ENCODE results near the gene ANKRD63.

Gene ANKRD63

DNA sequence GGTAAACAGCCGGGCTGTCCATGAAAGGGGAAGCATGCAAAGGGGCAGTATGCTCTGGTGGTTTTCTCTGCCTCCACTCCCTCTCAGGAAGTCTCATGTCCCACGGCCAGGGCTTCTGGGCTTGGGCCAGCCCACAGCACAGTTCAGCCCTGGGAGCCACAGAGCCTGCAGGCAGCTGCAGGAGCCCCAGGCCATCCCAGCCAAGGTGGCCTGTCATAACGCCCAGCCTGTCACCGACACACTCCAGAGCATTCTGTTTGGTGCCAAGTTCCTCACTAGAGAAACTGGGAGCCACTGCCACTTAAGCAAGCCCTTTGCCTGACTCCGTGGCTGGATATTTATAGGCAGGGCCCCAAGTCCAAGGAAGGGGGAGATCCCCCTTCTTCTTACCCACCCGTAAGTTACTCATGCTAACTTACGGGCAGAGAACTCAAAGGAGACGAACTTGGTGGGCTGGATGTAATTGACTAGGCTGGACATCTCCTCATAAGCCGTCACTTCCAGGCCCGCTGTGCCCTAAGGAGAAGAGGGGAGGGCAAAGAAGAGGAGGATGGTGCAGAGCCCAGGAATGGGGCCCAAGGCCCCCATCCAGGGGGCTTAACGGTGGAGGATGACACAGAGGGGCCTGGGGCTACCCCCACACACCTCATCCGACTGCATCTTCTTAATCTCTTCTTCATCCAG, 13.2 kb upstream of the ANKRD63 start:
- no peak for DNase-seq (ENCODE audit: low read depth in 3 of 3)

DNA sequence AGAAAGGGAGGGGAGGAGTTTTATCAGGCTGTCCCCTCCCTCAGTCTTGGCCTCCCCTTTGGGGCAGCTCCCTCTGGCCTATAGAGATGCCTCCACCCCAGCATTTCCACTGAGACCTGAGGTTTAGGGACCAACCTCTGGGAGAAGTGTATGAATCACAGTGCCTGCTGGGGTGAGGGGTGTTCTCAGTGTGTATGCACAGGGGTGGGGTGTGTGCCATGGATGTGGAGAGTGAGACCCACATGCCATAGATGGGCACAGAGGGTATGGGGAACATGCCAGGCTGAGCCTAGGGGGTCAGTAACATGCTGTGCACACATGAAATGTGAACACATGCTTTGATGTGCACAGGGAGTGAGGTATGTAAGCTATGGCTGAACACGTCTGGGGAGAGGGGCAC, 12.4 kb upstream of the ANKRD63 start:
- DNase-seq (ENCODE audit: low read depth in 3 of 3) = no peak

DNA sequence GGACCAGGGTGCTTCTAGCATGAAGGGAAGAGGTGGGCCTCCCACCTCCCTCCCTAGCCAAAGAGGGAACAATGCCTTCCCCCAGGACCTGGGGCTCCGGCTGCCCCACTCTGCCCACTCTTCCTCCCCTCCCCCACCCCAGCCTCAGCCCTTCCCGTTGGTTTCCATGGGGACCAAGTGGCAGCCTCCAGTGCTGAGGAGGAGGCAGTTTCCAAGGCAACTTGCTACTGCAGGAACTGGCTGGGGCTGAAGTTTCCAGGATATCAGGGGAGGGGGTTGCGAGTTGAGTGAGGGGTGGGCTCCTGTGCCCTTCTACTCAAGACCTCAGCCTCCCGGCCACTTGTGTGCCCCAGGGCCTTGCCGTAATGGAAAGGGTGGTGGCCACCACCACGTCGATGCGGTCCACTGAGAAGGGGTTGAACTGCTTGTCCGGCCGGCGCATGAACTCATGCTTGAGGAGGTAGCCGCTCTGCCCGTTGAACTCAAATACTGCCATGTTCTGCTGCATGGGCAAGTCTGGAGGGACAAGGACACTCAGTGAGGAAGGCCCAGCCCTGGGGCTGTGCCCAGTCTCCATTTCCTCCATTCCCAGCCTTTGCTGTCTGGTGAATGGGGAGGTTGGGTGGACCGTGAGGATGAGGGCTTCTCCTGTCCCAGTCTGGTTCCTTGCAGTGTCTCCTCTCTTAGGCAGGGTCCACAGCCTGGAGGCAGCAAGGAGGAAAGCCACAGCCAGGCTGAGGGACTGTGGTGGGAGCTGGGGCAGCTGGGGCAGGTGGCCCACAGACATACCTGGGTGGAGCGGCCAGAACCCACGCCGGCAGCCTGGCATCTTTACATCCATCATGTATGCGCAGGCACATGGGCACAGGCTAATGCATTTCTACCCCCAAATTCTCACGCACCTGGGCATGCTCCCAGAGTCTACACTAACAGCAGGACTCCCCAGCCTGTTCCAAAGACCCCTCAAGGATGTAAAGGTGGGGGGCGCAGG, 11.3 kb upstream of the ANKRD63 start:
- no peak for DNase-seq (ENCODE audit: low read depth in 3 of 3)

DNA sequence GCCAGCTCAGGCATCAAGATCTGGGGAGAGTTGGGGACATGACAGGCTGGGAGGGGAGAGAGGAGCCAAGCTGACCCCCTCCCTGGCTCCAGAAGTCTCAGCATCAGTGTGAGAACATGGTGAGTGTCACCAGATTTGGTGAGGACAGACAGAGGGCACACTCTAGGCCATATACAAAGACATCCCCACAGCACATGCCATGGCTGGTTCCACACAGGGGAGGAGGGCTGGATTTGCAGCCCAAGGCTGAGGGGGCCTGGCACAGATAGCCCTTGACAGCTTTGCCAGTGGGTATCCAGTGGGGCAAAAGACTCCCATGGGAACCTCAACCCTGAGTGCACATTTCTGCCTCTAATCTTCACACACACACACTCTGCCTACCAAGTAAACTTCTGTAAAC, 10.1 kb upstream of the ANKRD63 start:
- DNase-seq (ENCODE audit: low read depth in 3 of 3) = no peak

DNA sequence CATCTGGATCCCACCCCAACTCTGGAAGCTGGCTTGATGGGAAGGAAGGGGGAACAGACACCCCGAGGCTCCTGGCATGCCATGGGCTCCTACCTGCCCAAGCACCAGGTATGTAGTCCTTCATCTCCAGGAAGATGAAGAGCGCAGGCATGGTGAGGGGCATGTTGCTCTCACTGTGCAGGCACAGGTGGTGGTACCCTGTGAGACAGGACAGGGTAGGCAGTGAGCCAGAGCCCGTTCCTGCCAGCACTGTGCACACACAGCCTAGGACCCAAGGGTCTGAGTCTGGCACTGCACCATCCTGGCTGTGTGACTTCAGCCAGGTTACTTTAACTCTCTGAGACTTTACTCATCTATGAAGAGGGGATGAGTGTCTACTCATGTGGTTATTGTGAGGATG, 9.4 kb upstream of the ANKRD63 start:
- no peak for DNase-seq (ENCODE audit: low read depth in 3 of 3)

DNA sequence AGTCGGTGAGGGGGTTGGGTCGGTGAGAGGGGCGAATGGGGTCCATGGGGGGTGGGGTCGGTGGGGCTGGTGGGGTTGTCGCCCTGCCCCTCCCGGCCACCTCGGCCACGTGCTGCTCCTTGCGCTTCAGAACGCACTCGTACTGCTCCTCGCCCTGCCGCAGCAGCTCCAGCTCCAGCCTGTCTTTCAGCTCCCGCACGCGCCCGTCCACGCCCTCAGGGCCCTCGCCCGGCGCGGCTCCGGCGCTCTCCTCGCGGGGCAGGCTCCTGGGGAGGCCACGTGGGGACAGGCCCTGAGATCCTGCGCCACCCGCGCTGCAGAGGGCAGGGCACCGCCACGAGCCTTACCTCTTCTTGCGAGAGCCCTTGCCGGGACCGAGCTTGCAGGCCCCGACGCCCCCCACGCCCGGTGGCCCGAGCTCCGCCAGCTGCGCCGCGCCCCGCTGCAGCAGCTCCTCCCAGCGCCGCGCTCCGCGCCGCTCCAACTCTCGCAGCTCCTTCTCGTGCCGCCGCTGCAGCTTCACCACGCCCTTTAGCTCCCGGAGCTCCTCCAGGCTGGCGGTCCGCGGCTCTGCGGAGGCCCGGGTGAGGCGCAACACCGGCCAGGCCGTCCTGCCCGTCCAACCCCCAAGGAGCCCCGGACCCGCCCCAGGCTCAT, 8.2 kb upstream of the ANKRD63 start:
- no peak for DNase-seq (ENCODE audit: low read depth in 3 of 3)

DNA sequence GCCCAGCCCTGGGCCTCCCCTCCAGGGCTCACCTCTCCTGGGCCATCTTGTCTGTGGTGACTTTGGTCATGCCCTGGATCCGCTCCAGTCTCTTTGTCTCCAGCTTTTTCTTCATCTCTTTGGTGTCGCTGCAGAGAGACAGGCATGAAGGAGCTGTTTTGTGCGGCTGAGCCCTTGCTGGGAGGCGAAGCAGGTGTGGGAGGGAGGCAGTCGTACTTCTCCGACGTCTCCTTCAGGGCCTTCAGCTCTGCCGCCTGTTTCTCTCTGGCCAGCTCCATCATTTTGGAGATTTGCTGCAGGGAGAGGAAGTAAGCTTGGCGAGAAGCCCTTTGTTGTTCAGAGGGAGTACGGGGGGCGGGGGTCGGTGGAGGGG, 7.7 kb upstream of the ANKRD63 start:
- no peak for DNase-seq (ENCODE audit: low read depth in 3 of 3)

DNA sequence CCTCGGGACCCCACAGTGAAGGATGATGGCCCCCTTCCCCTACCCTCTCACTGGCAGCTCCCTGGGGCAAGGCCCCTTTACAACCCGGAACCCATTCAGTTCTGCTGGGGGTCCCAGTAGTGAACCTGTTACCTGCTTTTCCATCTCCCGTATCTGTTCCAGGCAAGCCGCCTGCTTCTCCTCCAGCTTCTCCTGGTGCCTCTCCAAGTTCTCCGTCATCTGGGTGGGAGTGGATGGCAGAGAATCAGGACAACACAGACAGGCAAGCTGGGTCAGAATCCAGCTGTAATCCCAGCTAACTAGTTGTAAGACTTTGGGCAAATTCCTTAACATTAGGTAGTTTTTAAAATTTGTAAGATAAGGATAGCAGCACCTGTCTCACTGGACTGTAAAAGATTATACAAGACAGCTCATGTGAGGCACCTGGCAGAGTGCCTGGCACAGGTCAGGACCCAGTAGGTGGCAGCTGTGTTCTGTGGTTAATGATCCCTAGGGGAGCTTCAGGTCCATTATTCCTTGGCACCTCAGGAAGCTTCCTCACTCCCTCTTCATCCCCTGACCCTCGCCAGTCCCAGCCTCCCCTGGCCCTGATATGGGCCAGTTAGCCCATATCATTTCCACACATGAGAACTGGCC, 6.4 kb upstream of the ANKRD63 start:
- DNase-seq (ENCODE audit: low read depth in 3 of 3) = no peak

DNA sequence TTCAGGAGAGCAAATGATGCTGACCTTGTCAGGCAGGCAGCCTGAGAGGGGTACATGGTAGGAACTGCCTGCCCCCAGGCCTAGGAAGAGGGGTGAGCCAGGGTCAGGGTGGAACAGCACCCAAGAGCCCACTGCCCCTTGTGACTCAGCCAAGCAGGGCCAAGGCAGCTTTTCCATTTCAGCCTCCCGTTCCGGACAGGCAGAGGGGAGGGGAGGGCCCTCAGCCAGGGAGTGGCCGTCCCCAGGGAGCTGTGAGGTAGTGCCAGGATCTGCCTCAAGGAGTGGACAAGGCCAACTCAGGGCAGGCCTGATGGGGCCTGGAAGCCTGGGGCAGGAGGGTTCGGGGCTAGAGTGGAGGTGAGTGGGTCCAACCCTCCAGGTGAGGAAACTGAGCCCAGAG, 5.1 kb upstream of the ANKRD63 start:
- DNase-seq (ENCODE audit: low read depth in 3 of 3) = no peak

DNA sequence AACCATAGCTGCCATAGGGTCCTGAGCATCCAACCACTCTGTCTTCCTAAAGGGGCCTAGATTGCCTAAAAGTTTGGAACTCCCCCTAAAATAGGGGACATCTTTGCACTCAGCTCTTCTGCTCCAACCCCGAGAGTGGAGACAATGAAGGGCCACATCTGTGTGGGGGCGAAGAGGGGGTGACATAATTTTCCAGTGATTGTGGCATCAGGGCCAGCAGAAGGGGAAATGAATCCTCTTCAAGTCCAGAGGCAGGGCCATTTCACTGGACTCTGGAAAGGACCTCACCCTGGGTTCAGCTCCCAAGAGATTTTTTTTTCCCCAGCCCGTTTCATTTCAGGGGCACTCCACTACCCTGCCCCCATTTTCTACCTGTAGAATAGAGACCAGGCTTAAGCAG, 4.6 kb upstream of the ANKRD63 start:
- no peak for DNase-seq (ENCODE audit: low read depth in 3 of 3)

DNA sequence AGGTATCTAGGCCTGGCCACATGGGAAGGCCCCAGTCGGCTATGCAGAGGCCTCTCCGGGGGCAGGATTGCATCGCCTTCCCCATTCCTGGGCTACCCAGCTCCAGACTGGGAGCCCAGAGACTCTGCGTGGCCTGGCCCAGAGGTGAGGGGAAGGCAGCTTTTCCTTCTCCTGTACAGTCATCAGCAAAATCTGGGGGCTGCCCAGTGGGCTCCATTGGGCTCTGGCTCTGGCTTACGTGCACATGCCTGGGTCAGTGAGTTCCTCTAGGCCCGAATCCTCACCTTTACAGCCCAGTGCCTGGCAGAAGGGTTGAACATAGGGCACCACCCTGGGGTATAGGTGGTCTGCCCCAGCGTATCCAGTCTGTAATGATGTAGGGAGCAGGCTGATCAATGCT, 3.9 kb upstream of the ANKRD63 start:
- DNase-seq (ENCODE audit: low read depth in 3 of 3) = no peak

DNA sequence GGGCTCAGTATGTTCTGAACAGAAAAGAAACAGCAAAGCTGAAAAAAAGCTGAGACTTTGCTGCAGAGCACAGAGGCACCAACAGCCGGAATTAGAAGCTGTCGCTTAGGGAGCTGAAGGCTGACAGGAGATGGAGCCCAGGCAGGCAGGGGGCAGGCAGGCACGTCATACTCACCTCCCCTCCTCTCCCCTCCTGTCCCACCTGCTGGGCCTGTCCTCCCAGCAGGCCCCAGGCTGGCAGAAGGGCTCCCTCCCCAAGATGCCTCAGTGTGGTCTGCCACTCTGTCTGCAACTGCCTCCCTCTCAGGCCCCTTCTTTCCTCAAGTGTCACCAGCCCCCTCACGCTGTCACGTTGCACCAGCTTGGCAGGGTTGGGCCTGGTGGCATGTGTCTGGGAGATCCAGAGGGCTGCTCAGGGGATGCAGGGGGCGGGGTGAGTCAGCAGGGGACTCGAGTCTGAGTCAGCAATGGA, 3.2 kb upstream of the ANKRD63 start:
- no peak for DNase-seq (ENCODE audit: low read depth in 3 of 3)

DNA sequence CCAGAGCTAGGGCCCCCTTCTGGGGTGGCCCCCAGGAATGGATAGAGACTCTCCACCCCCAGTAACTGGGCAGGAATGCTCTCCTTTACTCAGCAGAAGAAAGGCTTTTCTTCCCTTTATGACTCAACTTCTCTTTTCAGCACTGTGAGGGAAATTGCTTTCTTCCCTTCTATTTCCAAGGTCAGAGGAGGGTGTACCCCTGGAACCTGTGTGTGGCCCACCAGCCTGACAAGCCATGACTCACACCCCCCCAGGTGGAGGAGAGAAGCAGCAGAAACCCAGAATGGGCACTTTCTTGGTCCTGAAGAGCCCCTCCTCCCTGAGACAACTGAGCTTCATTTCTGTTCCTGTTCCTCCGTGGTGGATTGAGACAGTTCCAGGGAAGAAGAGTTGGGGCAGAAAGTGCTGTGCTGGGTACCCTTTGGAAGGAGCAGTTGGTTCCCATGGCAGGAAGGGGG, 2.7 kb upstream of the ANKRD63 start:
- DNase-seq (ENCODE audit: low read depth in 3 of 3) = no peak

DNA sequence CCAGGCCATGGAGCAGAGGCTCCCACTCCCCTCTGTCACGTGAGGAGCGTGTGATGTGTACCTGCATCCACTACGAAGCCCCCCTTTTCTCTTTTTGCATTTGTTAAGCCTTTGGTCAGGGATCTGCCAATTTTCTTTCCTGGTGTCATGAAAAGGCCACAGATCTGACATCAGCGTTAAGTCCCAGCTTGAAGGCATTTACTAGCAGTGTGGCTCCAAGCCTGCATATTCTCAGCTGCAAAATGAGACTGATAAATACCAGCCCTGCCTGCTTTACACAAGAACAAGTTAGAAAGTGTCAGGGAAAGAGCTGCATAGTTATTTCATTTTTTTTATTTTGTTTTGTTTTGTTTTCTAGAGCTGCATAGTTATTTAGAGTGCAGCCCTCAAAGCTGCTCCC, 2.3 kb upstream of the ANKRD63 start:
- DNase-seq (ENCODE audit: low read depth in 3 of 3) = no peak

DNA sequence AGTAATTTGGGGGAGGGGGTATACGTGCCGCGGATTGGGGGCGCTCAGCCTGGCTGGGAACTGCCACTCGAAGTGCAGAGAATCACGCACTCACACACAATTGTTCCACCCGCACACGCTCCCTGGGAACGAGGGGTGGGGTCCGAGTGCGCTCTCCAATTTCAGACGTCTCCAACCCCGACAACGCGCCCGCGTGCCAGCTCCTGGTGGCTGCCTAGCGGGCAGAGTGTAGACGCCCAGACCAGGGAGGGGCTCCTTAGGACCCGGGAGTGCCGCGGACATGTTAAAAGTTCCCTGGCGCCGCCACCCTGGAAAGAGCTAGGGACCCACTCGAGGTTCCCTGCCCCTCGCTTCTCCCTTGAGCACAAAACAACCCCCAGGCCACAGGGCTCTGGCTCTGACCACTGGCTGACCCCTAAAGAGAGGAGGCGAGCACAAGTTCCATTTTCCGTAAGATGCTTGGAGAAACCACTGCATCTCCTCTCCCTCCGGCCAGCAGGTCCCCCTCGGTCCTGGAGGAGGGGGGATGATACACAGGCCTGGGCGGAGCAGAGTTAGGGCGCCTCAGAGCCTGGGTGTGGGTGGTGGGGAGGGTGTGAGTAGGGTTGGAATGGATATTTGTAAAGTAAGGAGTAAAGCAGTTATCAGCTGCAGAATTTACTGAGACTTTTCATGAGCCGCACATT, 894 bp upstream of the ANKRD63 start:
- DNase-seq (ENCODE audit: low read depth in 3 of 3) = no peak

DNA sequence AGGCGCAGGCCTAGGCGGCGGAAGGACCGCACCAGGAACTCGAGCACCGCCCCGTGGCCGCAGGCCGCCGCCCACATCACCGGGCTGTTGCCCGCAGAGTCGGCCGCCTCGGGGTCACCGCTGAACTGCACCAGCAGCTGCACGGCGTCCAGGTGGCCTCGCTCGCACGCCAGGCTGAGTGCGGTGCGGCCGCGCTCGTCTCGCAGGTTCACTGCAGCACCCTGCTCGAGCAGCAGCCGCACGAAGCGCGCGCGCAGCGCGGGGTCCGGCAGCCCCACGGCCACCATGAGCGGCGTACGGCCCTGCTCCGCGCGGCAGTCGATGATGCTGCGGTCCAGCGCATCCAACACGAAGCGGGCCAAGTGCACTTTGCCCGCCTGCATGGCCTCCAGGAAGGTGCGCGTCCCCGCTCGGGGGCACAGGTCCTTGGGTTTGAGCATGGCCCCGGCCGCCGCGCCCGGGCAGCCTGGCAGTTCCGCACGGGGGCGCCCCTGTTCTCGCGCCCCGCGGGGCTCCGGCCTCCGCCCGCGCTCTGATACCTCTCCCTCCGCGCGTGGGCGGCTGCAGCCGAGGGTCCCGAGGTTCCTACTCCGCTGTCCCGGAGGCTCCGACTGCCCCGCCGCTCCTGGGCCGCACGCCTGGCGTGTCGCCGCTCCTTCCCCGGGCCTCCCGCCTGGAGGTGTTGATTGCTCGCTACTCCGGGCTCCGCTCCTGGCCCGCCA, 556 bp downstream of the ANKRD63 start:
- peak in 2 of 3 experiments; percentile 13 to 39 for DNase-seq (ENCODE audit: low read depth in 3 of 3)

DNA sequence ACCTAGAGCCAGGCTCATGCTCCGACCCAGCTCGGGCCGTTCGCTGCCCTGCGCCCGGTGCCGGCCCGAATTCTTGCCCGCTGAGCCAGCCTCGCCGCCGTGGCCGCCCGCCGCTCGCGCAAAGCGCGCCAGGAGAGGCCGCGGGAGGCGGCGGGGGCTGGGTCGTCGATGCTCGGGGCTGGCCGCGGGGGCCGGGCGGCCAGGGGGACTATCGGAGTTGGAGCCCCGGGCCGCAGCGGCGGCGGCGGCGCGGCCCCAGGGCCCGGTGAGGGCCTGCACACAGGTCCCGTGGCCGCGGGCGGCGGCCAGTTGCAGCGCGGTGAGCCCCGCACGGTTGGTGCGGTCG, 1.1 kb downstream of the ANKRD63 start:
- DNase-seq (ENCODE audit: low read depth in 3 of 3) = no peak

DNA sequence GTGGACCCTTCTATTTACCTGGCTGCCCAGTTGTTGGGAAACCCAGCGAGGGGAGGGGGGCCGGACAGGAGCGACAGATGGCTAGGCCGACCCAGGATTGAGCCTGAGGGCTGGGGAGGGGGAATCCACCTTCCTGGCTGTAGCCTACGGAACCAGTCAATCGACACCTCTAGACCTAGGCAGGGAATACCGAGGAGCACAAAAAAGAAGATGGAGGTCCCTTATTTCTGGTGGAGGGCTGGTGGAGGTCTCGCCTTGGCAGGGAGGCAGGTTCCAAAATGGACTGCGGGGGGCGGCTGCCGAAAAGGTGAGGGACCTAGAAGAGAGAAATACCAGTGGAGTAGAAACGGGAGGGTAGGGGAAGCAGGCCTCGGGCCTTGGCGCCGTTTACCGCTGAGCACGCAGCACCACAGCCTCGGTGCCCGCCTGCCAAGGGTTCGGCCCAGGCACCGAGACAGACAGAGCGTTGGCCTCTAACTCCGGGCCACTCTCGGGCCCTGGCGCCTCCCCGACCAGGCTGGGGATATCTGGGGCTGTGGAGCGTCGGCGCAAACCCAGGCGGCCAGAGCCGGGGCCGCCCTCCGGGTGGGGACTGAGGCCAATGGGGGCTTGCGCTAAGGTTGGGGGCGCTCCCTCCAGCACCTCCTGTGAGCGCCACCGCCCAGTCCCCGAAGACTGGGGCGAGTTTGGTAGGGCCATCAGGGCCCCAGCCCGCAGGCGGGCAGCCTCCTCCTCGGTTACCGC, 1.6 kb downstream of the ANKRD63 start:
- no peak for DNase-seq (ENCODE audit: low read depth in 3 of 3)

DNA sequence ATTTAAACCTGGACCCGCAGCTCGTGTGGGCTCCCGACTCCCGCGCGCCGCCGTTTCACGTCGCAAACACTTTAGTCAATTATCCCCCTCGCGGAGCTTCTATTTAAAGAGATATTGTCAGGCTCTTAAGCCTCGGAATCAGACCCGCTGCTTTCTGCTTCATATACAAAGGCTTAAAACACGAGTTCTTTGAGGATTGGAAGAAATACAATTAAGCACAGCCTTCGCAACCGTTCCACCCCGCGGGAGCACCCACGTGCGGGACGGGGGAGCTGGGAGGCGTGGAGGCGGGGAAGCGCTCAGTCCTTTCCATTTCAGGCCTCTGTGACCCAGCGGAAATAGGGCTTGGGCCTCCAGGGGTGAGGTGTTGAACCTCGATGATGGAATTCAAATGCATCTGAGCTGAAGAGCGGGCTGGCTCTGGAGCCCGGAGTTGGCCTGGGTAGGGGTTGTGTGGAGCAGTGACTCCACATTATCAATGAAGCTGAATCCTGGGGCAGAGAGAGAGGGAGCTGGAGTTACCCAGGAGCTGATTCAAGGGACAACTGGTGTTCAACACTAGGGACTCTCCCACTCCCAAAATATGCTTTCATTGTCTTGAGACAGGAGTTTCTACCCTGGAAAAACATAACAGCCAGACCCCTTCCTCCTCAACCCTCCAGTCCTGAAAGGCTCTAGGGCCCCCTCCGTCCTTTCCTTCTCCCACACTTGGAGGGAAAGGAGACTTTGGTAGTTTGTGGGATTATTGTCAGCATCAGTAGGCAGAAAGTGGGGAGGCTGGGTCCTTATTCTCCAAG, 2.4 kb downstream of the ANKRD63 start:
- no peak for DNase-seq (ENCODE audit: low read depth in 3 of 3)
